Osteoblast (primary cell): Measurements from ENCODE around the gene SAMD9. TPM values are rescaled to one million over a fixed set of nuclear protein-coding genes. Genes with fewer than 3 reads are reported as not detected.
"Not testable (repeated sequence)": the region's sequence is repeated elsewhere in the genome, so short reads cannot be mapped to it uniquely, and the experiment has no call there.

Experiments
- DNase-seq: peaks from one replicate; pipeline ENCODE4 v3.0.0; 2011; ENCODE audit warnings: low spot score, mixed read lengths; ENCODE audit not compliant: insufficient read length; ENCODE audit errors: missing footprints
- H2AFZ ChIP-seq: 2 replicates; pipeline ENCODE4 v1.6.0; 2011; ENCODE audit warnings: mild to moderate bottlenecking, low read length
- H3K27ac ChIP-seq: 2 replicates; pipeline ENCODE4 v1.5.1; 2011; ENCODE audit warnings: mild to moderate bottlenecking, low read depth, low read length, moderate library complexity
- H3K27me3 ChIP-seq: 2 replicates; pipeline ENCODE4 v1.6.0; 2012; ENCODE audit warnings: mild to moderate bottlenecking, control low read depth, inconsistent platforms, low read length, moderate library complexity; ENCODE audit not compliant: insufficient read depth
- H3K36me3 ChIP-seq: 2 replicates; pipeline ENCODE4 v1.5.1; 2011; ENCODE audit warnings: mild to moderate bottlenecking, low read length, control low read depth, moderate library complexity; ENCODE audit not compliant: insufficient read depth
- H3K4me1 ChIP-seq: 2 replicates; pipeline ENCODE4 v1.5.1; 2011; ENCODE audit warnings: mild to moderate bottlenecking, low read length, control low read depth, moderate library complexity; ENCODE audit not compliant: insufficient read depth
- H3K4me2 ChIP-seq: 2 replicates; pipeline ENCODE4 v1.6.0; 2011; ENCODE audit warnings: mild to moderate bottlenecking, low read length; ENCODE audit not compliant: insufficient read depth
- H3K4me3 ChIP-seq: fragments of 200-600 bp; sonication (generic); 3 replicates; pipeline ENCODE4 v1.5.1; 2012; ENCODE audit warnings: mild to moderate bottlenecking, low read length, inconsistent platforms; ENCODE audit not compliant: insufficient read depth
- H3K79me2 ChIP-seq: 2 replicates; pipeline ENCODE4 v1.6.0; 2012; ENCODE audit warnings: mild to moderate bottlenecking, low read length, control low read depth, inconsistent platforms; ENCODE audit not compliant: insufficient read depth
- H3K9me3 ChIP-seq: 2 replicates; pipeline ENCODE4 v1.5.1; 2011; ENCODE audit warnings: low read depth, low read length, control low read depth
- H4K20me1 ChIP-seq: 2 replicates; pipeline ENCODE4 v1.6.0; 2012; ENCODE audit warnings: mild to moderate bottlenecking, low read length, control low read depth; ENCODE audit not compliant: insufficient read depth
- total RNA-seq: library from RNA; depleted of rRNA; stranded (reverse); fragments of >200 nt; gene quantifications from 2 replicates; pipeline ENCODE4 v1.2.3, GENCODE V29; 2012
- TF ChIP-seq, protein P1 (sequence below): IDR thresholded peaks from 2 replicates; pipeline ENCODE4 v1.5.1; 2011; ENCODE audit warnings: mild to moderate bottlenecking, low read depth, low read length, moderate library complexity; ENCODE audit errors: extremely low read depth

The SAMD9 gene
- total RNA-seq, 1 donor, result 29.3 TPM

DNA sequence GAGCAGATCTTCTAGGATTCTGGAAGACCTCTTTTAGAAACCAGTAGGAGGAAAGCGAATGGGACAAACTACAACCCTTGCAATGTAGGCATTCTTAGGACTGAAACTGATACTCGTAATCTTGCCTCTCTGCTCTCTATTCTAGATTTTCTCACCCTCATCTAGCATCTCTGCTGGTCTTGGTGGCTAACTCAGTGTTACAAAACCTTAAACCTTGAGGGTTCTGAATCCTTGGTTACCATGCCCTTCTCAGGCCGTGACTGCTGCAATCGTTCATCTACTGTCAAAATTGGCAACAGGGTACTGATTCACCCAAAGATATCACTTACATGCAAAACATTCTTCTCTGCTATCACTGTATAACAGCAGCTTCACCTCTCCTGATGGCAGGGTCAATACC lies 55.2 kb downstream of the SAMD9 start:
- H3K4me1 ChIP-seq, result no peaks in the 10 kb centered on the region
- H3K27me3 ChIP-seq, result peaks cover 6% of the 10 kb centered on the region
- H2AFZ ChIP-seq, result peak overlapping the region; percentile 22
- TF ChIP-seq, protein P1, sequence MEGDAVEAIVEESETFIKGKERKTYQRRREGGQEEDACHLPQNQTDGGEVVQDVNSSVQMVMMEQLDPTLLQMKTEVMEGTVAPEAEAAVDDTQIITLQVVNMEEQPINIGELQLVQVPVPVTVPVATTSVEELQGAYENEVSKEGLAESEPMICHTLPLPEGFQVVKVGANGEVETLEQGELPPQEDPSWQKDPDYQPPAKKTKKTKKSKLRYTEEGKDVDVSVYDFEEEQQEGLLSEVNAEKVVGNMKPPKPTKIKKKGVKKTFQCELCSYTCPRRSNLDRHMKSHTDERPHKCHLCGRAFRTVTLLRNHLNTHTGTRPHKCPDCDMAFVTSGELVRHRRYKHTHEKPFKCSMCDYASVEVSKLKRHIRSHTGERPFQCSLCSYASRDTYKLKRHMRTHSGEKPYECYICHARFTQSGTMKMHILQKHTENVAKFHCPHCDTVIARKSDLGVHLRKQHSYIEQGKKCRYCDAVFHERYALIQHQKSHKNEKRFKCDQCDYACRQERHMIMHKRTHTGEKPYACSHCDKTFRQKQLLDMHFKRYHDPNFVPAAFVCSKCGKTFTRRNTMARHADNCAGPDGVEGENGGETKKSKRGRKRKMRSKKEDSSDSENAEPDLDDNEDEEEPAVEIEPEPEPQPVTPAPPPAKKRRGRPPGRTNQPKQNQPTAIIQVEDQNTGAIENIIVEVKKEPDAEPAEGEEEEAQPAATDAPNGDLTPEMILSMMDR, result no peak
- H3K4me3 ChIP-seq, result no peak overlapping the region
- no peak overlapping the region for H3K4me2 ChIP-seq
- H4K20me1 ChIP-seq, result no peaks in the 10 kb centered on the region
- no peaks in the 10 kb centered on the region for H3K9me3 ChIP-seq
- no peak overlapping the region for H3K27ac ChIP-seq
- no peaks in the 10 kb centered on the region for H3K79me2 ChIP-seq
- DNase-seq, result no peak
- H3K36me3 ChIP-seq, result no peaks in the 10 kb centered on the region

DNA sequence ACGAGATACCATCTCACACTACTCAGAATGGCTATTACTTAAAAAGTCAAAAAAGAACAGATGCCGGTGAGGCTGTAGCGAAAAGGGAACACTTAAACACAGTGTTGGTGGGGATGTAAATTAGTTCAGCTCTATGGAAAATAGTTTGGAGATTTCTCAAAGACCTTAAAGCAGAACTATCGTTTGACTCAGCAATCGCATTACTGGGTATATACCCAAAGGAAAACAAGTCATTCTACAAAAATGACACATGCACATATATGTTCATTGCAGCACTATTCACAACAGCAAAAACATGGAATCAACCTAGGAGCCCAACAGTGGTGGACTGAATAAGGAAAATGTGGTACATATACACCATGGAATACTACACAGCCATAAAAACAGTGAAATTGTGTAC lies 56.9 kb downstream of the SAMD9 start:
- H3K4me2 ChIP-seq, result no peak overlapping the region
- DNase-seq, result no peak
- TF ChIP-seq, protein P1, result no peak
- no peaks in the 10 kb centered on the region for H3K36me3 ChIP-seq
- no peak overlapping the region for H3K4me3 ChIP-seq
- no peaks in the 10 kb centered on the region for H3K4me1 ChIP-seq
- H3K9me3 ChIP-seq, result no peaks in the 10 kb centered on the region
- H4K20me1 ChIP-seq, result no peaks in the 10 kb centered on the region
- no peak overlapping the region for H3K27ac ChIP-seq
- H2AFZ ChIP-seq, result no peak overlapping the region
- no peaks in the 10 kb centered on the region for H3K79me2 ChIP-seq
- peaks cover 6% of the 10 kb centered on the region for H3K27me3 ChIP-seq

DNA sequence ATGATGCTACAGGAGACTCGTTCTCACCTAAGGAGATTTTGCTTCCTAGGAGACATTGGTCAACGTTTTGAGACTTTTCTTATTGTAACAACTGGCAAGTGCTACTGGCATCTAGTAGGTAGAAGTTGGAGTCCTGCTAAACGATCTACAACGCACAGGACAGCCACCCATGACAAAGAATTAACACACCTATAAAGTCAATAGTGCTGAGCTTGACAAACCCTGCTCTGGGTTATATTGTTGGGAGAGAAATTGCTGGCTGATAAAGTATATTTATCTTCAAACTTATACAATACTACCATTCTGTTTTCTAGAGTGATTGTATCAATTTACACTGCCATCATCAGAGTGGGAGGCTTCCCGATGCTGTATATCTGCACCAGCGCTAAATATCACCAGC lies 57.8 kb downstream of the SAMD9 start:
- H4K20me1 ChIP-seq, result no peaks in the 10 kb centered on the region
- no peak overlapping the region for H3K4me2 ChIP-seq
- no peaks in the 10 kb centered on the region for H3K4me1 ChIP-seq
- no peak overlapping the region for H3K4me3 ChIP-seq
- H3K79me2 ChIP-seq, result no peaks in the 10 kb centered on the region
- H2AFZ ChIP-seq, result no peak overlapping the region
- no peak overlapping the region for H3K27ac ChIP-seq
- no peak for DNase-seq
- peaks cover 6% of the 10 kb centered on the region for H3K27me3 ChIP-seq
- H3K36me3 ChIP-seq, result no peaks in the 10 kb centered on the region
- TF ChIP-seq, protein P1, result no peak
- H3K9me3 ChIP-seq, result no peaks in the 10 kb centered on the region

DNA sequence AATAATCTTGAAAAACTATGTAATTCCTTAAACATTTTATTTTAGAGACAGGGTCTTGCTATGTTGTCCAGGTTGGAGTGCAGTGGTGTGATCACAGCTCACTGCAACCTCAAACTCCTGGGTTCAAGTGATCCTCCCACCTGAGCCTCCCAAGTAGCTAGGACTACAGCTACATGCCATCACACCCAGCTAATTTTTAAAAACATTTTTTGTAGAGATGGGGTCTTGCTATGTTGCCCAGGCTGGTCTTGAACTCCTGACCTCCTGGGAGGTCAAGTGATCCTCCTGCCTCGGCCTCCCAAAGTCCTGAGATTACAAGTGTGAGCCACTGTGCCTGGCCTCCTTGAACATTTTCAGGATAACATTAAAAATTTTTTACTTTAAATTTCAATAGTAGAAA lies 61.2 kb downstream of the SAMD9 start:
- H3K27ac ChIP-seq, H2AFZ ChIP-seq, H3K4me3 ChIP-seq, H3K4me2 ChIP-seq, H3K4me1 ChIP-seq, H3K9me3 ChIP-seq, H3K79me2 ChIP-seq, H4K20me1 ChIP-seq, H3K36me3 ChIP-seq, DNase-seq, H3K27me3 ChIP-seq: not testable (repeated sequence)
